ENCODE measurements around the gene RASGRP1.

RASGRP1 gene

GRCh38 chr15:38534691-38535090, 29.9 kb downstream of the RASGRP1 start:
- DNase-seq: no peak

- DNase-seq: no peak
Observed at GRCh38 chr15:38533926-38534325, 30.7 kb downstream of the RASGRP1 start.

GRCh38 chr15:38533416-38533915, 31.1 kb downstream of the RASGRP1 start:
- no peak for DNase-seq

GRCh38 chr15:38532728-38533127, 31.9 kb downstream of the RASGRP1 start:
- no peak for DNase-seq

GRCh38 chr15:38531509-38531908, 33.1 kb downstream of the RASGRP1 start:
- DNase-seq: no peak

GRCh38 chr15:38530113-38530512, 34.5 kb downstream of the RASGRP1 start:
- DNase-seq: no peak

GRCh38 chr15:38528294-38528693, 36.3 kb downstream of the RASGRP1 start:
- DNase-seq: no peak

- no peak for DNase-seq
Observed at GRCh38 chr15:38526158-38526557, 38.5 kb downstream of the RASGRP1 start.

GRCh38 chr15:38525489-38525888, 39.1 kb downstream of the RASGRP1 start:
- DNase-seq: no peak

GRCh38 chr15:38524156-38524555, 40.5 kb downstream of the RASGRP1 start:
- no peak for DNase-seq

- DNase-seq: no peak
Observed at GRCh38 chr15:38522922-38523321, 41.7 kb downstream of the RASGRP1 start.

GRCh38 chr15:38521316-38521715, 43.3 kb downstream of the RASGRP1 start:
- DNase-seq: no peak

GRCh38 chr15:38520035-38520434, 44.6 kb downstream of the RASGRP1 start:
- no peak for DNase-seq

GRCh38 chr15:38518084-38518483, 46.5 kb downstream of the RASGRP1 start:
- DNase-seq: no peak

GRCh38 chr15:38517312-38517975, 47.2 kb downstream of the RASGRP1 start:
- DNase-seq: no peak

- no peak for DNase-seq
Observed at GRCh38 chr15:38516626-38517025, 48.0 kb downstream of the RASGRP1 start.

GRCh38 chr15:38514601-38515000, 50.0 kb downstream of the RASGRP1 start:
- peak in 1 of 2 experiments; percentile 13 for DNase-seq

- DNase-seq: no peak
Observed at GRCh38 chr15:38512901-38513300, 51.7 kb downstream of the RASGRP1 start.

GRCh38 chr15:38509152-38509551, 55.5 kb downstream of the RASGRP1 start:
- no peak for DNase-seq

GRCh38 chr15:38508647-38509046, 56.0 kb downstream of the RASGRP1 start:
- no peak for DNase-seq

- no peak for DNase-seq
Observed at GRCh38 chr15:38507570-38507969, 57.0 kb downstream of the RASGRP1 start.

- DNase-seq: no peak
Observed at GRCh38 chr15:38506997-38507396, 57.6 kb downstream of the RASGRP1 start.

- no peak for DNase-seq
Observed at GRCh38 chr15:38504680-38505467, 59.7 kb downstream of the RASGRP1 start.

- no peak for DNase-seq
Observed at GRCh38 chr15:38503496-38503895, 61.1 kb downstream of the RASGRP1 start.
